GM18868 (cell line): ENCODE measurements around the gene ORAI1.

Source experiments
- ATAC-seq: cut with Tn5 transposase; IDR thresholded peaks from one replicate; pipeline ENCODE4 v1.9.1; 2021; ENCODE audit warnings: mild to moderate bottlenecking, moderate library complexity; ENCODE audit not compliant: unreplicated experiment

The ORAI1 gene

DNA sequence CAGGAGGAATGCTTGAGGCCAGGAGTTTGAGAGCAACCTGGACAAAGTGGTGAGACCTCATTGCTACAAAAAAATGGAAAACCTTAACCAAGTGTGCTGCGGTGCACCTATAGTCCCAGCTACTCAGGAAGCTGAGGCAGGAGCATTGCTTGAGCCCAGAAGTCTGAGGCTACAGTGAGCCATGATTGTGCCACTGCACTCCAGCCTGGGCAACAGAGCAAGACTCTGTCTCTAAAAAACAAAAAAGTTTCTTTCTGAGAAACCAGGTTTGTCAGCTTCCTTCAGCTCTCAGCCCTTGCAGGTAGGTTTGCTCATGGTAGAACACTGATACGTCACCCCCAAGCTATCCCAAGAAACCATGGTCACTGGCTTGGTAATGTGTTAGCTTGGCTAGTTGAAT is 63.1 kb downstream of the ORAI1 start:
- ATAC-seq: no peak
